ENCODE measurements around the gene ADAM12. TPM values are rescaled to one million over a fixed set of nuclear protein-coding genes. Genes with fewer than 3 reads are reported as not detected.
A peak's percentile ranks its signal among the peaks of the same experiment; 100 is the strongest.

ADAM12 gene, protein sequence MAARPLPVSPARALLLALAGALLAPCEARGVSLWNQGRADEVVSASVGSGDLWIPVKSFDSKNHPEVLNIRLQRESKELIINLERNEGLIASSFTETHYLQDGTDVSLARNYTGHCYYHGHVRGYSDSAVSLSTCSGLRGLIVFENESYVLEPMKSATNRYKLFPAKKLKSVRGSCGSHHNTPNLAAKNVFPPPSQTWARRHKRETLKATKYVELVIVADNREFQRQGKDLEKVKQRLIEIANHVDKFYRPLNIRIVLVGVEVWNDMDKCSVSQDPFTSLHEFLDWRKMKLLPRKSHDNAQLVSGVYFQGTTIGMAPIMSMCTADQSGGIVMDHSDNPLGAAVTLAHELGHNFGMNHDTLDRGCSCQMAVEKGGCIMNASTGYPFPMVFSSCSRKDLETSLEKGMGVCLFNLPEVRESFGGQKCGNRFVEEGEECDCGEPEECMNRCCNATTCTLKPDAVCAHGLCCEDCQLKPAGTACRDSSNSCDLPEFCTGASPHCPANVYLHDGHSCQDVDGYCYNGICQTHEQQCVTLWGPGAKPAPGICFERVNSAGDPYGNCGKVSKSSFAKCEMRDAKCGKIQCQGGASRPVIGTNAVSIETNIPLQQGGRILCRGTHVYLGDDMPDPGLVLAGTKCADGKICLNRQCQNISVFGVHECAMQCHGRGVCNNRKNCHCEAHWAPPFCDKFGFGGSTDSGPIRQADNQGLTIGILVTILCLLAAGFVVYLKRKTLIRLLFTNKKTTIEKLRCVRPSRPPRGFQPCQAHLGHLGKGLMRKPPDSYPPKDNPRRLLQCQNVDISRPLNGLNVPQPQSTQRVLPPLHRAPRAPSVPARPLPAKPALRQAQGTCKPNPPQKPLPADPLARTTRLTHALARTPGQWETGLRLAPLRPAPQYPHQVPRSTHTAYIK
- total RNA-seq (2014; rRNA removed; shearing (Covaris generic)), result 33.8 and 59.9 TPM in 2 replicates

DNA sequence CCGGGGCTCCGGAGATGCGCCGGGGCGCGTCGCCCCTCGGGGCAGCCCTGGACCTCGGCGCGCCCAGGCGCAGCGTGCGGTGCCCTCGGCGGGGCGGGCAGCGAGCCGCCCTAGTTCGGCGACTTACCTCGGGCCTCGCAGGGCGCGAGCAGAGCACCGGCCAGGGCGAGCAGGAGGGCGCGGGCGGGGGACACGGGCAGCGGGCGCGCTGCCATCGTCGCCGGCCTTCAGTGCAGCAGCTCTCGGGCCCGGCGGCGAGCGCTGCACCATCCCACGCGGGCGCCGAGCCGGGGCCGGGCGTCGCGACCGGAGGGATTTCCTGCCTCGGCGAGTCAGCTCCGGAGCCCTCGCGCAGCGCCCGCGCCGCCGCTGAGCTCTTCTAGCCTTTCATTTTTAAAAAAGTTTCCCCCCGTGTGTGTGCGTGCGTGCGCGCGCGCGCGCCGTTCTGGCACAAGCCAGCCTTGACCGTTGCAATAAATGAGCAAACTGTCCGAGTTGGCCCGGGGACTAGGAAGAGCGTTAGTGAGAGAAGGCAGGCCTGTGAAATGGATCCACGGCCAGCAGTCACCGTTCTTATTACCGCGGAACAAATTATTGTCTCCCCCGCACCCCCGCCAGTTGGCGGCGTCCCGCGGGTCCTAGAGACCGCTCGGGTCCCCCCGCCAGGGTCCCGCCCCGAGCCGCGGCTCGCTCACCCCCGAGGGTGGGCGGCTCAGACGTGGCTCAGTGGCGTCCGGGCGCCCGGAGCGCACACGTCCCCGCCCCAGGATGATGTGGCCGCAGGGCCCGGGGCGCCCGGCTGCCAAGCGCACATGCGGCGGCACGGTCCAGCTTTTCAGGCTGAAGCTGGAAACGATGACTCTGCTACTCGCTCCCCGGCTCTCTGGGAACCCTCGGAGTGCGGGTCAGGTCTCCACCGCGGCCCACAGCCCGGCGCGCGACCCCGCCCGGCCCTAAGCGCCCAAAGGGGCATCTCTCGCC lies at the start of gene ADAM12:
ADAM12 (minus strand) TSS at position 547 of the 981 bp plus-strand sequence; CDS start at position 215, 332 bp downstream.
- peak; percentile 64 for DNase-seq (ENCODE audit: low read depth)

DNA sequence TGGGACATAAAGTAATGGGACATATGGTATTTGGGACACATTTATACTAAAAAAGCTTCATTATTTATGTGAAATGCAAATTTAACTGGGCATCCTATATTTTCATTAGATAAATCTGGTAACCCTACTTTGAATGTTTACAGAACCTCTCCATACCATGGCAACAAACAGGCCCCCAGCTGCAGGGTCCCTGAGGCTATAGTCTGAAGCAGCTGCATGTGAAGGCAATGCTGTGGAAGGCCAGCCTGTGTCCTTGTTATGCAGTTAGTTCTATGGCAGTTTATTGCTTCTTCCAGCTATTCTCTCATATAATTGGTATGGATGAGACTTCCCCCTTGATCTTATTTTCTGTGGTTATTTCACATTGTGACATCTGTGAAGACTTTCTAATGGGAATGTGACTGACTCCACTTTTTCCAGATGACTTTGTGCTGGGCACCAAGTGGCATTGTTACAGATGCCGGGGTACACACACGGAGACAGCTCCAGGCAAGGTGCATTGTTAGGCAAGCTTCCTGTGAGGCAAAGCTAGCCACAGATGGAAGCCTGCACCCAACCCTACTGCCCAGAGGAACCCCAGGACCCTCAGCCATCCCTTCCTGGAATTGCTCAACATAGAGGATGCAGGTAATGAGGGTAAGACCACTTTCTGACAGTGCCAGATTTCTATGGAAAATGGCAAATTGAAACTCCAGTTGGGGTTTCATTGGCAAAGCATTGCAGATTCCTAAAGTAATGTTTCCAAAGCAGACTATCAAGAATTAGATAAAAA lies 49.5 kb upstream of the ADAM12 start:
- no peak for DNase-seq (ENCODE audit: low read depth)

GRCh38 chr10:126434235-126434634 lies 46.0 kb upstream of the ADAM12 start:
- DNase-seq (ENCODE audit: low read depth), result no peak

GRCh38 chr10:126433351-126433750 lies 45.1 kb upstream of the ADAM12 start:
- peak; percentile 48 for DNase-seq (ENCODE audit: low read depth)

DNA sequence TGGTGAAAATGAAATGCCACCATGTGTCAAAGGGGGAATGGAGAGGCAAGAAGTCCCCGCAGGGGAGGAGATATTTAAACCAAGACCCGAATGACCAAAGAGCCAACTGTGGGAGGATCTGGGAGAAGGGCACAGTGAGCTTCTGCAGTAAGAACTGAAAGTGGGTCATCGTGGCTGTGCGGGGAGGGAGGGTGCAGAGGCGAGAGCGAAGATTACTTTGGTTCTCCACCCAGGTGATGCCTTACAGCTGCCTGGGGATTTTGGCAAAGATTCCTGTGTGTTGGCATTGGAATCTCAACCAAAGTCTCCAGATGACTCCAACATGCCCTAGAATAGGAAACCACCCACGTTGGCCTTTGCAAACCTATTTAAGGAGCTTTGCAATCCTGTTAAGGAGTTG lies 44.2 kb upstream of the ADAM12 start:
- DNase-seq (ENCODE audit: low read depth), result no peak

DNA sequence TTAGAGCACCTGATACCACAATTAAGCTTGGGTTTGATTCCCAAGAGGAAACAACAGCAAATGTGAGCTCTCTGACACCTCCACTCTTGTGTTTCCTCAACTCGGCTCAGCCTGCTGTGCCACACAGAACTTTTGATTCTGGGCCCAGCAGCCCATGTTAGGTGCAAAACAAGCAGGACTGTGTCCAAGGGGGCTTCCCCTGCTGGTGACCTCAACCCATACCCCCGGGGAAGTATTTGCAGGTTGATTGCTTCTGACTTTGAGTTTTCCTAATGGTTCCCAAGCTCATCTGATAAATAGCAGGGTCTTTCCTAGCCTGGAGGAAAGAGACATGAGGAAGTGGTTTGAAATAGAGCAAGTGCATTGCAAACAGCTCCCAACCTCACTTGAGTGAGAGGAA lies 43.5 kb upstream of the ADAM12 start:
- DNase-seq (ENCODE audit: low read depth), result no peak

DNA sequence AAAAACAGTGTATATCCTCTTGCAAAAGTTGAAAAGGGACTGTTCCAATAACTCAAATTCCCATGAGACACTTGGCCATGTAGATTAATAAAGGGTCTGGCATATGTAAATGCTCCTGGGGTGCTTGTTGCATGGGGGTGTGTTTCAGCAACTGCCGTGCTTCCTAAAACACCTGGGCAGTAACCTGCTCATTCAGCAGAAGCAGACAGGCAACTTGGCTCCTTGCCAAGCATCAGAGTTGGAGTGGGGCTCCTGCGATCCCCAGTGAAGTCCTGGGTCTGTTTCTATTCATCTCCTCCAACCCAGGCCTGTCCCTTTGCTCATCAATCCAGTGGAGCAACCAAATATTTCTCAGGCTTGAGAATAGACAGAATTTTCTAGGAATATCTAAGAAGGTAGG lies 42.2 kb upstream of the ADAM12 start:
- no peak for DNase-seq (ENCODE audit: low read depth)

- DNase-seq (ENCODE audit: low read depth), result no peak
Observed at GRCh38 chr10:126429275-126429674, 41.0 kb upstream of the ADAM12 start.

DNA sequence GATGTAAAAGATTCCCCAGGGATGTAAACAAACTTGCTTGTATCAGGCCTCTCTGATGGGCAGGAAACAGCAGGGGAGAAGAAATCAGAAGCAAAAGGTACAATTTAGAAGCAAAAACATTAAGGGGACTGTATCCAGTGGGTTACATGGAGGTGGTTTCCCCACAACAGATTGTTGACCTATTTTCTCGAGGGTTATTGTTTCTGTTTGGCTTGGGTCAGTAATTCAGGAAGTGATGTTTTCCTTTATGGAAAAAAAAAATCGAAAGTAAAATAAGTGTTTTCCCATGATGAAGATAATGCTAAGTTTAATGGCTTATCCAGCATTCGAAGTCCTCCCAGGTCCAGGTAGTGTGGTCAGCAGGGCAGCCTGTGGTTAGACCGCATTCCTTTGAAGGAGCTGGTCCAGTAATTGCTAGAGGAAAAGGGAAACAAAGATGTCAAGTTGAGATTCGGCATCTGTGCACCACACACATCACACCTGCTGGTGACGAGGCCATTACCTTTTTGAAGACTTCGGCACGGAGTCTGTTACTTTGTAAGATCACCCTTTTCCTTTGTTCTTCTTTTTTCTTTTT lies 37.3 kb upstream of the ADAM12 start:
- DNase-seq (ENCODE audit: low read depth), result no peak

DNA sequence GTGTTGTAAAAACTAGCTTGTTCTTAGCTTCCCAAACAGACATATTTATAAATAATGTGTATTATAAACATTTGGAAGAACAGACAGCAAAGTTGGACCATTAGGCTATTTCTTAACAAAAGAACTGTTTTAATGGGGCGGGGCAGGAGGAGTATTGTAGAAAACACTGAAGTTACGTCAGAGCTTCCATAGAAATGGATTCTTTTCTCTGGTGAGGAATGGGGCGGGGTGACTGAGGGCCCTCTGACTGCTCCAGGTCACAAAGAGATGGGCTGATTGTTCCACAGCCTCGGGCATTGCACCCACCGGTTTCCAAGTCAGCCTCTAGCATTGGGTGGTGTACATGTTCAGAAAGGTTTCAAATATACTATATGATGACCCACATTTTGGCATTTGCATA lies 36.8 kb upstream of the ADAM12 start:
- DNase-seq (ENCODE audit: low read depth), result no peak

DNA sequence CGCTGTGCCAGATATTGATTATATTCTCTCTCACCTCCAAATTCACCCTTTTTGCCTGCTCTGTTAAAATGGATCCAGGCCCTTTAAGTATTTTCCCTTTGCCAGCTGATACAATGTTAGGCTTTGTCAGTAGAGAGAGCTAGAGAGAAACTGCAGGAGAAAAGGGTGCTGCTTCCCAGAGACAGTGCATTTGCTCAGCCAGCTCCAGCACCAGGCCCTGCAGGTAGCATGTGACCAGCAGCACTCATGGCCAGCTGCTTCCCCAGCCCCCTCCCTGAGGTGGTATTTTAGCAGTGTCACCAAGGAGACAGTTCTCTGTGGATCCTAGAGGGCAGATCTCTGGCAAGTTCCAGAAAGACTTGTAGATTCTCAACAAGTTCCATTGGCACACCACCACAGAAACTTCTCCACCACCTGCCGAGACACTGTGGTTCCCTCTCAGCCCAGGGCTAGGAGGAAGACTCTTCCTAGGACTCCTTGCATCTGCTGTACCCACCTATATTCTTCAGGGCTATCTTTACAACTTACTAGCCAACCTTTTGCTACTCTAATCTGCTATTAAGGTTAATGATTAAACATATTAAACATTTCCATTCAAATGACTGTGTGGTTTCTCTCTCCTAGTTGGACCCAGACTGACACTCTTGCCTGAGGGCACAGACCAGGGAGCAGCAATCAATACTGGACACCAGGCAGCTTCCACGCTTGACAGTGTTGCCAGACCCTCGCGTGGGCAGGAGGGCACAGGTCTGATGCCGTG lies 35.6 kb upstream of the ADAM12 start:
- DNase-seq (ENCODE audit: low read depth), result no peak

DNA sequence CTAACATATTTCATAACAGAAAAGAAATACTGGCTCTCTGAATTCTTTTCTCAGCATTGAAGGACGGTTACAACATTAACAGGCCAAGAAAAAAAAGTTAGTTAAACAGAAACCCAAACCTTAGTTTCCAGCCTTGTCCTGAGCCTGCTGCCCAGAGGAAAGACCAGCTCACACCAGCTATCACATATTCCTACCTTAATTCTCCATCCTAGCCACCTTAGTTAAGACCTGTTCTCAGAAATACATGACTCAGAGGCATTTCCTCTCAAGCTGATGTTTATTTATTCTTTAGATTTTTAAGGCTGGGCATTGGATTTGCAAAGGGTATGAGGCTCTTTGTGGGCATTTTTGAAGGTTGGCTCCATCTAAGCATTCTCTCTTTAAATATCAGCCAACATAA lies 34.3 kb upstream of the ADAM12 start:
- DNase-seq (ENCODE audit: low read depth), result peak; percentile 13

GRCh38 chr10:126421756-126422256 lies 33.5 kb upstream of the ADAM12 start:
- peak; percentile 90 for DNase-seq (ENCODE audit: low read depth)

- DNase-seq (ENCODE audit: low read depth), result peak; percentile 64
Observed at GRCh38 chr10:126420567-126421300, 32.5 kb upstream of the ADAM12 start.

GRCh38 chr10:126417220-126417825 lies 29.0 kb upstream of the ADAM12 start:
- DNase-seq (ENCODE audit: low read depth), result no peak

DNA sequence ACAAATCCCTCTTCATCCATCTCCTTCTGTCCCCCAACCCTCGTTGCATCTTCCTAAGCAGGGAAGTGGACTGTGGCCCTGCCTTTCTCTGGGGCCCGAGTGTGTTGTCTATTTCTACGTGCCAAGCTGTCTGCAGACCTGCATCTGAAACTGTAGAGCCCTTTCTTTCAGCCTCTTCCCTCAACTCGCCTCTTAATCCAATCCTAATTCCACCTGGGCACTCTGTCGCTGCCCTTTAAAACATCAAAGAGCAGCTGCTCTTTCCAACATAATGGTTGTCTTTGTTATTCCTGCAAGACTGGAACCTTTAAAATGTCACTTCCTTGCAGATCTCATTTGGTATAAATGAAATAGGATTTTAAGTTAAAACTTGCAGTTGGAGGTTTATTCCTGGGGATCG lies 21.5 kb upstream of the ADAM12 start:
- DNase-seq (ENCODE audit: low read depth), result no peak

DNA sequence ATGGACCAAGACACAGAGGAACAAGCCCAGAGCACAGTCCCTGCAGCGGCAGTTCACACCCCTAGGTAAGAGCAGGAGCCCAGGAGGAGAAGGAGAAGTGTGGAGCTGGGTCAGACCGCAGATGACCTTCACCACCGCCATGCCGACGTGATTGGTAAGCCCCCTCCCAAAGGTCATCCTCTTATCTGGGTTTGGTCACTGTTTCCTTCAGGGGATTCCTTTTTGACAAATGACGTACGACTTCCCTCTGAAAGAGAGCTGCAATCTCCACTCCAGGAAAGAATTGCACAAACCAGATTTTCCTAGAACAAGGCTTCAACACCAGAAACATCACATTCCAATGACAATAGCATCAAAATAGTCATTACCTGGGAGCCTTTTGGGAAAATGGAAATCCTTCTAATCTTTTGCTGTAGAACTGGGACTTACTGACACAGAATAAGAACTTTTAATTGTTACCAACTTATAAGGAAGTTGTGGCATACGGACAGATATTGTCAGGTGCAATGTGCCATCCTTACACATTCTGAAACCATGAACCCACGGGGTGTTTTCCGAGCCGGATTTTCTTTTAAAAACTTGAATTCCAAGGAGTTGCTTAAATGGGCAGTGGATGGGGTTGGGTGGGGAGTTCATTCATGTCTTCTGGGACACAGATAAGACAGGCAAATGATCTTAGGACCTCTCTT lies 20.8 kb upstream of the ADAM12 start:
- no peak for DNase-seq (ENCODE audit: low read depth)

- DNase-seq (ENCODE audit: low read depth), result peak; percentile 48
Observed at GRCh38 chr10:126407831-126408230, 19.6 kb upstream of the ADAM12 start.
